ENCODE results near the gene FGF8. TPM values are rescaled to one million over a fixed set of nuclear protein-coding genes. Genes with fewer than 3 reads are reported as not detected.

The FGF8 gene
- total RNA-seq, 4 donors from 2014 or later, result not detected

- no peak for TF ChIP-seq POLR2AphosphoS5 (IDR thresholded peaks at IDR 0.05)
- TF ChIP-seq EP300 (IDR thresholded peaks at IDR 0.05), result no peak
- TF ChIP-seq CTCF (IDR thresholded peaks at IDR 0.05), result no peak
- TF ChIP-seq POLR2A (IDR thresholded peaks at IDR 0.05), result no peak
- H3K4me3 ChIP-seq, result no peak overlapping the region
- no peaks in the 10 kb centered on the region for H3K36me3 ChIP-seq
- no peak overlapping the region for H3K27ac ChIP-seq
- no peaks in the 10 kb centered on the region for H3K9me3 ChIP-seq
- no peaks in the 10 kb centered on the region for H3K4me1 ChIP-seq
- WGBS, 2 donors (ENCODE audit: low coverage in 1 of 2), result 83 to 92% methylated on average over 4 to 6 of the region's 6 CpGs
- no peak for ATAC-seq
- peaks cover 35% of the 10 kb centered on the region for H3K27me3 ChIP-seq
Measured at GRCh38 chr10:101720606-101721230, 55.2 kb downstream of the FGF8 start.

Other genes starting within 250 kb of the FGF8 start
- 10 to 100 TPM; 21.6 to 28.8 (median 24.4) TPM for gene POLL, start 187.9 kb downstream of the FGF8 start, total RNA-seq
- 10 to 100 TPM; 13.4 to 30.1 (median 24.5) TPM for gene DPCD, start 187.8 kb downstream of the FGF8 start, total RNA-seq
- gene FBXW4, start 80.9 kb downstream of the FGF8 start, total RNA-seq, result 100 to 1,000 TPM in 3 of 4 donors, 10 to 100 TPM in 1; 85.4 to 131 (median 112) TPM
- 10 to 100 TPM; 11.4 to 28.2 (median 21.8) TPM for gene NPM3, start 7.3 kb upstream of the FGF8 start, total RNA-seq
- gene OGA, start 42.3 kb upstream of the FGF8 start, total RNA-seq, result 100 to 1,000 TPM in 2 of 4 donors, 10 to 100 TPM in 2; 92.5 to 163 (median 115) TPM
- gene KCNIP2, start 67.7 kb upstream of the FGF8 start, total RNA-seq, result 1 to 10 TPM in 1 of 4 donors, under 1 TPM in 2, not detected in 1; 0.78 to 2.4 (median 0.89) TPM